ENCODE results near the gene TRIM71. TPM values are rescaled to one million over a fixed set of nuclear protein-coding genes. Genes with fewer than 3 reads are reported as not detected.

Gene TRIM71
- total RNA-seq, 1 donor from 2014 or later, result 106 TPM

DNA sequence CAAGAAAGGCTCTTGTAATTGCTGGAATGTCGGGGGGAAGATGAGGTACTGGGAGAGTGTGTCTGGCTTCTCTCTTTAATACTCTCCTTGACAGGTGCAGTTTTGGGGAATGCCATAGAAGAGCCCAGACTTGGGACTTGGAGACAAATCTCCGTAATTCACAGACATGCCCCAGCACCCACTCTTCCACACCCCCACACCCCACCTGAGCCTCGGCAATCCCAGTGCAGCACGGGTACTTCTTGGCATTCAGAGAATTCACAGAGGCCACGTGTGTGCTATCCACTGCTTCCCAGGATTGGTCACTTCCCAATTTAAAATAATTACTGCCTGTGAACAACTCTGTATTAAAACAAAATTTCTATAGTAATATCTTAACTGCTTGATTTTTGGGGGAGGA, 43.9 kb downstream of the TRIM71 start:
- Histone ChIP-seq H2AFZ (replicated peaks) (no peak overlapping the region), H3K36me3 (no peaks in the 10 kb centered on the region), H3K9me3 (ENCODE audit: low read depth) (no peaks in the 10 kb centered on the region), H3K27me3 (no peaks in the 10 kb centered on the region), H3K9ac (no peak overlapping the region), H3K79me2 (ENCODE audit: low read depth) (peaks cover 100% of the 10 kb centered on the region), H3K4me2 (peak overlapping the region; percentile 31), H3K4me1 (peaks cover 90% of the 10 kb centered on the region), H4K20me1 (ENCODE audit: low read depth) (peaks cover 100% of the 10 kb centered on the region), H3K4me3 (no peak overlapping the region), H3F3A (ENCODE audit: low read depth) (peaks cover 49% of the 10 kb centered on the region), H3K27ac (peak overlapping the region; percentile 61)
- Mint-ChIP-seq H3K4me1 (peaks cover 78% of the 10 kb centered on the region), H3K4me3 (no peak overlapping the region), H3K36me3 (peaks cover 2% of the 10 kb centered on the region), H3K27me3 (ENCODE audit: insufficient read depth, low read depth) (peaks cover 8% of the 10 kb centered on the region), H3K9me3 (no peaks in the 10 kb centered on the region), H3K27ac (peak overlapping the region; percentile 57)
- no peak for DNase-seq (ENCODE audit: low spot score)
- TF ChIP-seq EZH2 (IDR thresholded peaks at IDR 0.05) (no peak), EZH2phosphoT487 (IDR thresholded peaks at IDR 0.05) (no peak), CTCF (IDR thresholded peaks at IDR 0.05) (no peak)

GRCh38 chr3:32862247-32862935, 44.6 kb downstream of the TRIM71 start:
- peaks cover 100% of the 10 kb centered on the region for H3K79me2 ChIP-seq (ENCODE audit: low read depth)
- no peak overlapping the region for H3K27ac Mint-ChIP-seq
- peaks cover 8% of the 10 kb centered on the region for H3K27me3 Mint-ChIP-seq (ENCODE audit: insufficient read depth, low read depth)
- H2AFZ ChIP-seq (replicated peaks), result no peak overlapping the region
- H3K4me2 ChIP-seq, result peak overlapping the region; percentile 31
- no peak for DNase-seq (ENCODE audit: low spot score)
- peaks cover 100% of the 10 kb centered on the region for H4K20me1 ChIP-seq (ENCODE audit: low read depth)
- H3K4me1 Mint-ChIP-seq, result peaks cover 79% of the 10 kb centered on the region
- H3K36me3 Mint-ChIP-seq, result peaks cover 2% of the 10 kb centered on the region
- peaks cover 56% of the 10 kb centered on the region for H3F3A ChIP-seq (ENCODE audit: low read depth)
- H3K9me3 ChIP-seq (ENCODE audit: low read depth), result no peaks in the 10 kb centered on the region
- H3K4me1 ChIP-seq, result peaks cover 91% of the 10 kb centered on the region
- no peaks in the 10 kb centered on the region for H3K36me3 ChIP-seq
- no peak overlapping the region for H3K4me3 ChIP-seq
- TF ChIP-seq EZH2phosphoT487 (IDR thresholded peaks at IDR 0.05) (no peak), EZH2 (IDR thresholded peaks at IDR 0.05) (no peak), CTCF (IDR thresholded peaks at IDR 0.05) (no peak)
- H3K27me3 ChIP-seq, result no peaks in the 10 kb centered on the region
- peak overlapping the region; percentile 40 for H3K27ac ChIP-seq
- no peak overlapping the region for H3K9ac ChIP-seq
- H3K4me3 Mint-ChIP-seq, result peak overlapping the region; percentile 56
- no peaks in the 10 kb centered on the region for H3K9me3 Mint-ChIP-seq

DNA sequence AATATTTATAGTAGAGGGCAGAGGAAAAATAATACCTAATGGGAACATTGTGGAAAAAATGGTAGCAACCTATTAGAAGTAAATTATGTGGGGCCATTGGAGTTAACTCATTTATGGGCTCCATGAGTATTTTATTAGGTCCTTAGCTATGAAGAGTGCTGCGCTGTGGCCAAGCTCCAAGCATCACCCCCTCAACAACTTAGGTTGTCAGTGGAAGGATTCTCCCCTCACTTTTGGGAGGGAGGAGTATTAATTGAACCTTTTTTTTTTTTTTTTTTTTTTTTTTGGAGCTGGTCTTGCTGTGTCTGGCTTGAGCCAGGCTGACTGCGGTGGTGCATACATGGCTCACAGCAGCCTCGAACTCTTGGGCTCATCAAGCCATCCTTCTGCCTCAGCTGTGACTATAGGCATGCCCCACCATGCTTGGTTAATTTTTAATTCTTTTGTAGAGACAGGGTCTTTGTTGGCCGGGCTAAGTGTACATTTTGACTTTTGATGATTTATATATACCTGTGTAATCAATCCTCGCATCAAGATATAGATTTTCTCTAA, 45.2 kb downstream of the TRIM71 start:
- H3K4me1 Mint-ChIP-seq, result peaks cover 80% of the 10 kb centered on the region
- no peak for DNase-seq (ENCODE audit: low spot score)
- peak overlapping the region; percentile 40 for H3K27ac ChIP-seq

More for the DNA sequence above, 45.2 kb downstream of the TRIM71 start:
- Mint-ChIP-seq H3K9me3 (no peaks in the 10 kb centered on the region), H3K4me3 (peak overlapping the region; percentile 56), H3K27me3 (ENCODE audit: insufficient read depth, low read depth) (peaks cover 8% of the 10 kb centered on the region), H3K27ac (peak overlapping the region; percentile 48), H3K36me3 (peaks cover 2% of the 10 kb centered on the region)
- H3K79me2 ChIP-seq (ENCODE audit: low read depth), result peaks cover 100% of the 10 kb centered on the region
- peaks cover 100% of the 10 kb centered on the region for H4K20me1 ChIP-seq (ENCODE audit: low read depth)
- peak overlapping the region; percentile 31 for H3K4me2 ChIP-seq
- H3K9ac ChIP-seq, result no peak overlapping the region
- peaks cover 91% of the 10 kb centered on the region for H3K4me1 ChIP-seq
- H3F3A ChIP-seq (ENCODE audit: low read depth), result peaks cover 62% of the 10 kb centered on the region
- H2AFZ ChIP-seq (replicated peaks), result no peak overlapping the region
- no peak overlapping the region for H3K4me3 ChIP-seq
- H3K9me3 ChIP-seq (ENCODE audit: low read depth), result no peaks in the 10 kb centered on the region
- no peaks in the 10 kb centered on the region for H3K27me3 ChIP-seq
- TF ChIP-seq EZH2 (IDR thresholded peaks at IDR 0.05) (no peak), EZH2phosphoT487 (IDR thresholded peaks at IDR 0.05) (no peak), CTCF (IDR thresholded peaks at IDR 0.05) (no peak)
- no peaks in the 10 kb centered on the region for H3K36me3 ChIP-seq
